AG10803 (cell line): ENCODE measurements around the gene HSBP1L1.

ENCODE experiments used
- DNase-seq: peaks from one replicate; pipeline ENCODE4 v3.0.0; 2010; ENCODE audit warnings: low read depth
- H3K4me3 ChIP-seq: 2 replicates; pipeline ENCODE4 v1.5.1; 2011; ENCODE audit warnings: mild to moderate bottlenecking, low read length, control low read depth
- CTCF ChIP-seq: conservative IDR thresholded peaks from 2 replicates; pipeline ENCODE4 v1.5.1; 2011; ENCODE audit warnings: mild to moderate bottlenecking, low read length, control low read depth, inconsistent platforms

HSBP1L1 gene

DNA sequence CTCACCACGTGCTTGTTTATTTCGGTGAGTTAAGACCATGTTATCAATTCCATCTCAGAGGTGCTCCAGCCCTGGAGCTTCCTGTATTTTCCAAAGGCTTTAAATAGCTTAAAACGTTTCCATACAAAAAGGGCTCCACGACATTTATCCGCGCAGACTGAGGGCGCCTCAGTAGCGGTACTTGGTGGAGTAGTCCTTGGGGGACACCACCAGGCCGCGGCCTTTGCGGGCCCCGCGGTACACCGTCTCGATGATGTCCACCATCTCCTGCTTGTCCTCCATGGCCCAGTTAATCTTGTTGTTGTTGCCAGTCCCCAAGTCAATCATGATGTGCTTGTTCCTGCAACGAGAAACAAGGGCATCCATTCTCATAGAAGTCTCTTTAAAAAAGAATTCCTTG is 9.1 kb downstream of the HSBP1L1 start:
- H3K4me3 ChIP-seq = no peak overlapping the region
- TF ChIP-seq CTCF = no peak
- no peak for DNase-seq

GRCh38 chr18:79974025-79974654 is 9.7 kb downstream of the HSBP1L1 start:
- H3K4me3 ChIP-seq = no peak overlapping the region
- DNase-seq = no peak
- TF ChIP-seq CTCF = no peak

DNA sequence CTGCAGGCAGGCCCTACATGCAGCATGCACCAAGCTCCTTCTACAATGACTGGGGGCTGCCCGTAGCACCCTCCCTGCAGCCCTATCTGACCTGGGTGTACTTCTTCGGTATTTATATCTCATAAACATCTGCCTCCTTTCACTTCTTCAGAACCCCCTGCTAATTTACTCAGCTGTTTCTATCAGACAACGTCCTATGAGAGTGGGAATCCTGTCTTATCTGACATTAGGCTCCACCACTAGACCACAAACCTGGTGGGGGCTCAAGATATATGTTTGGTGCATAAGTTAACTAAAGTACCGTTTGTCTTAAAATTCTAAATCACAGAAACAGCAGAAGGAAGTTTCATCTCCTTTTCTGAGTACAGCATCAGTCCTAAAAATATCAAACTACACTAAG is 10.6 kb downstream of the HSBP1L1 start:
- TF ChIP-seq CTCF = no peak
- DNase-seq = no peak
- H3K4me3 ChIP-seq = no peak overlapping the region

DNA sequence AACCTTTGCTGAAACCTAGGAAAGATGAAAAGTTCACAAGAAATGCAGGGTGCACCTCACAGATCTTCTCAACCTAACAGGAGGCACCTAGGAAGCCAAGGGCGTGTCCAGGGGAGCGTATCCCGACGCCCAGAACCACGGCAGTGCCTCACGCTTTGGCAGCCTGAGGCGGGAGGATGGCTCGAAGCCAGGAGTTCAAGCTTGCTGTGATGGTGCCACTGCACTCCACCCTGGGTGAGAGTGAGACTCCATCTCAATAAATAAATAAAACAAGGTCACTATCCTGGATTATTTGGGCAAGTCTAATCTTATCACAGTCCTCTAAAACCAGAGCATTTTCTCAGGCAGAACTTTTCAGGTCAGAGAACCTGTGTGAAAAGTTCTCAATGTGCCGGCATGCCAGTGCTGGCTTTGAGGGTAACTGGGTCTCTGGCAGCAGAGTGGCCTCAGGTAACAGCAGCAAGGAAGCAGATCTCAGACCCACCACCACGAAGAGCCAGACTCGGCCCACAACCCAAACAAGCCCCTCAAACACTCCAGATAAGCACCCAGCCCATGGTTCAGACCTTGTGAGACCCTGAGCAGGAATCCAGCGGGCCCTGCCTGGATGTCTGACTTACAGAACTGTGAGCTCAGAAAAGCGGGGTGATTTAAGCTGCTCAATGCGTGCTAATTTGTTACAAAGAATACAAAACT is 11.7 kb downstream of the HSBP1L1 start:
- no peak overlapping the region for H3K4me3 ChIP-seq
- DNase-seq = no peak
- TF ChIP-seq CTCF = no peak

- no peak overlapping the region for H3K4me3 ChIP-seq
- no peak for TF ChIP-seq CTCF
- no peak for DNase-seq
Measured at GRCh38 chr18:79979843-79980242, 15.4 kb downstream of the HSBP1L1 start.

GRCh38 chr18:79980585-79980984 is 16.1 kb downstream of the HSBP1L1 start:
- no peak for TF ChIP-seq CTCF
- no peak overlapping the region for H3K4me3 ChIP-seq
- no peak for DNase-seq

DNA sequence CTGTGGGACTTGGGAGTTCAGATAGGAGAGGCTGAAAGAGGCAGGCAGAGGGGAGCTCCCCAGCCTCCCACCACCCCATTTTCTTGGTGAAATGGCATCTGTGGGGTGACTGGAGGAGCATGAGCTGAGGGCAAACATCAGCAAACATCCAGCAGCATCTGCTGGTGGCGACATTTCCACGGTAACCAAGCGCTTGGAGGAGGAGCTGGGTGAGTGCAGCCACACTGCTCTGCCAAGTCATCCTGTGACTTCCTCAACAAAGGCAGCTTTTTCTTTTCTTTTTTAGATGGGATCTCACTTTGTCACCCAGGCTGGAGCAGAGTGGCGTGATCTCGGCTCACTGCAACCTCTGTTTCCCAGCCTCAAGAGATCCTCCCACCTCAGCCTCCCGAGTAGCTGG is 18.3 kb downstream of the HSBP1L1 start:
- no peak for TF ChIP-seq CTCF
- DNase-seq = peak; percentile 30
- no peak overlapping the region for H3K4me3 ChIP-seq
